Measurements from ENCODE around the gene MAPK10.

The MAPK10 gene

DNA sequence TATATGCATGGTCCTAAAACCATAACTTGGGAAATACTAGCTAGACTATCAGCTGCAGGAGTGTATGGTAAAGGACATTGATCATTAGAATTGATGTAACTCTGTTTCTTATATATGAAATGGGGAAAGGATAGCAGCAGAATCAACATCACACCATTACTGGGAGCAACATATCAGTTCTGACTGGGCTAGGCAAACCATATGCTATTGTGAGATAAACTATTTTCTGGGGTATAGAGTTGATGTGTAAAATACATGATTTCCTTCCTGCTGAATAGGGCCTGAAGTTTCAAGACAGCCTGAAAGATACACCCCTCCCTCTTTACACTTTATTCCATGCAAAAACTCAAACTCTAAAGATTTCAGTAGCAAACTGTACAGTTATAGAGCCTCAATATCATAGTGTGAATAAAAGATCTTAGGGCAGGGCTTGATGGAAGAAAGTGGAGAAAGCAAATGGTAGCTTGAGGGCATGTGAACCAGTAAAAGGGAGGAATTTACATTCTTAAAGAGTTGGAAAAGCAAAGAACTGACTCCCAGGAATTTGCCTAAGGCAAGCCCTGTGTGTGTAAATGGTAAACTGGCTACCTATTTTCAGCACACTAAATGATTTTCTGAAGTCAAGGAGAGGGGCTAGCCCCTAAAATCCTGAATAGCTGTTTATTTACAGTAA lies 404.1 kb downstream of the MAPK10 start:
- H3K36me3 ChIP-seq (ENCODE audit: insufficient read depth): no peaks in the 10 kb centered on the region
- H3K9ac ChIP-seq: no peak overlapping the region
- no peaks in the 10 kb centered on the region for H4K20me1 ChIP-seq (ENCODE audit: insufficient read depth)
- H2AFZ ChIP-seq (ENCODE audit: low read depth): no peak overlapping the region
- H3K4me1 ChIP-seq (ENCODE audit: low read depth, poor library complexity, severe bottlenecking): no peaks in the 10 kb centered on the region
- H3K27me3 ChIP-seq (ENCODE audit: insufficient read depth, low read depth): no peaks in the 10 kb centered on the region
- H3K4me2 ChIP-seq: no peak overlapping the region
- H3K27ac ChIP-seq: no peak overlapping the region
- H3K4me3 ChIP-seq (IDR thresholded peaks at IDR 0.05; ENCODE audit: insufficient read depth, low read depth, low read length): no peak overlapping the region
- TF ChIP-seq, protein P1, sequence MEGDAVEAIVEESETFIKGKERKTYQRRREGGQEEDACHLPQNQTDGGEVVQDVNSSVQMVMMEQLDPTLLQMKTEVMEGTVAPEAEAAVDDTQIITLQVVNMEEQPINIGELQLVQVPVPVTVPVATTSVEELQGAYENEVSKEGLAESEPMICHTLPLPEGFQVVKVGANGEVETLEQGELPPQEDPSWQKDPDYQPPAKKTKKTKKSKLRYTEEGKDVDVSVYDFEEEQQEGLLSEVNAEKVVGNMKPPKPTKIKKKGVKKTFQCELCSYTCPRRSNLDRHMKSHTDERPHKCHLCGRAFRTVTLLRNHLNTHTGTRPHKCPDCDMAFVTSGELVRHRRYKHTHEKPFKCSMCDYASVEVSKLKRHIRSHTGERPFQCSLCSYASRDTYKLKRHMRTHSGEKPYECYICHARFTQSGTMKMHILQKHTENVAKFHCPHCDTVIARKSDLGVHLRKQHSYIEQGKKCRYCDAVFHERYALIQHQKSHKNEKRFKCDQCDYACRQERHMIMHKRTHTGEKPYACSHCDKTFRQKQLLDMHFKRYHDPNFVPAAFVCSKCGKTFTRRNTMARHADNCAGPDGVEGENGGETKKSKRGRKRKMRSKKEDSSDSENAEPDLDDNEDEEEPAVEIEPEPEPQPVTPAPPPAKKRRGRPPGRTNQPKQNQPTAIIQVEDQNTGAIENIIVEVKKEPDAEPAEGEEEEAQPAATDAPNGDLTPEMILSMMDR (conservative IDR thresholded peaks at IDR 0.05; ENCODE audit: low read depth, low read length): no peak
- no peaks in the 10 kb centered on the region for H3K79me2 ChIP-seq (ENCODE audit: insufficient read depth, low read depth)

DNA sequence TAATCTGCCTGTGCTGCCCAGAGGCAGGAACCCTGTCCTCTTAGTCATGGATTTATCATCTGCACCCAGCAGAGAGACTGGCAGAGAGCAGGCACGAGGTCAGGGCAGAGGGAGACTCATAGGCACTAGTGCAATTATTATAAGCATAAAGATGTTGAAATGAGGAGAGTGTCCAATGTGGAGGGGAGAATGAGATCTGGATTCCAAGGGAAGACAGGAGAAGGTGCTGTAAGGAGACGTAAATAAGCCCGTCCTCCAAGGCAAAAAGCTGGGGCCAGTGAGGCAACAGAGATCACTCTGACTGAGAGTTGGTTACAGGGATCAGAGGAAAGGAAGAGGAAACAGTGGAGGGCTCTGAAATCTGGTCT lies 406.2 kb downstream of the MAPK10 start:
- no peaks in the 10 kb centered on the region for H3K27me3 ChIP-seq (ENCODE audit: insufficient read depth, low read depth)
- H3K4me2 ChIP-seq: no peak overlapping the region
- no peaks in the 10 kb centered on the region for H3K79me2 ChIP-seq (ENCODE audit: insufficient read depth, low read depth)
- H3K27ac ChIP-seq: no peak overlapping the region
- TF ChIP-seq, protein P1 (conservative IDR thresholded peaks at IDR 0.05; ENCODE audit: low read depth, low read length): no peak
- H3K36me3 ChIP-seq (ENCODE audit: insufficient read depth): no peaks in the 10 kb centered on the region
- no peak overlapping the region for H3K4me3 ChIP-seq (IDR thresholded peaks at IDR 0.05; ENCODE audit: insufficient read depth, low read depth, low read length)
- H3K9ac ChIP-seq: no peak overlapping the region
- no peaks in the 10 kb centered on the region for H4K20me1 ChIP-seq (ENCODE audit: insufficient read depth)
- H3K4me1 ChIP-seq (ENCODE audit: low read depth, poor library complexity, severe bottlenecking): no peaks in the 10 kb centered on the region
- H2AFZ ChIP-seq (ENCODE audit: low read depth): no peak overlapping the region

DNA sequence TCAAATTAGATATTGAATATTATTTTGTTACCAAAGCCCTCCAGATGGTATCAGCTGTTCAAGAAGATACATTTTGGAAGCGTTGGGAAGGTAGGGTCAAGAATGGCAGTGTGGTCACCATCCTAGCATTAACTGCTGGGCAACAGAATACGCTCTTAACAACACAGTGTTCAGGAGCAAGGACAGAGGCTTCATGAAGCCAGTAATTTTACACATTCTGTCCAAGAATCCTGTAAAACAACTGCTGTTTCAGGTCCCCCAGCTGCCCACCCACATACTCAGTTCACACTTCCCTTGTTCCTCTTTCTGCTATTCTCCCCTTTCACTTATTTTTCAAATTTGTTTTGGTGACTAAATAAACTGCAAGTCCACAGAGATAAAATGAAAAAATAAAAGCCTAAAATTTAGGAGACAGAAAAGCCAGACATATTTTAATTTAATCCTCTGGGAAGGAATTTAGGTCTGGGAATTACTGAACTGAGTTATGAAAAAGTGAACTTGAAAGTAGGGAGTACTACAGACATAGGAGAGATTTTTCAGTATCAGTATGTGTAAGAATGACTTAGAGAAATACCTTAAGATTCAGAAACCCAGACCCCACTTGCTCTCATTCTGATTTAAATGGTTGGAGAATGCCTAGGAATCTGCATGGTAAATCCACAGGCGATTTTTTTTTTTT lies 406.7 kb downstream of the MAPK10 start:
- no peaks in the 10 kb centered on the region for H3K27me3 ChIP-seq (ENCODE audit: insufficient read depth, low read depth)
- H2AFZ ChIP-seq (ENCODE audit: low read depth): no peak overlapping the region
- no peak overlapping the region for H3K27ac ChIP-seq
- H3K9ac ChIP-seq: no peak overlapping the region
- no peaks in the 10 kb centered on the region for H3K79me2 ChIP-seq (ENCODE audit: insufficient read depth, low read depth)
- TF ChIP-seq, protein P1 (conservative IDR thresholded peaks at IDR 0.05; ENCODE audit: low read depth, low read length): no peak
- no peaks in the 10 kb centered on the region for H3K4me1 ChIP-seq (ENCODE audit: low read depth, poor library complexity, severe bottlenecking)
- H3K36me3 ChIP-seq (ENCODE audit: insufficient read depth): no peaks in the 10 kb centered on the region
- H4K20me1 ChIP-seq (ENCODE audit: insufficient read depth): no peaks in the 10 kb centered on the region
- no peak overlapping the region for H3K4me3 ChIP-seq (IDR thresholded peaks at IDR 0.05; ENCODE audit: insufficient read depth, low read depth, low read length)
- no peak overlapping the region for H3K4me2 ChIP-seq

DNA sequence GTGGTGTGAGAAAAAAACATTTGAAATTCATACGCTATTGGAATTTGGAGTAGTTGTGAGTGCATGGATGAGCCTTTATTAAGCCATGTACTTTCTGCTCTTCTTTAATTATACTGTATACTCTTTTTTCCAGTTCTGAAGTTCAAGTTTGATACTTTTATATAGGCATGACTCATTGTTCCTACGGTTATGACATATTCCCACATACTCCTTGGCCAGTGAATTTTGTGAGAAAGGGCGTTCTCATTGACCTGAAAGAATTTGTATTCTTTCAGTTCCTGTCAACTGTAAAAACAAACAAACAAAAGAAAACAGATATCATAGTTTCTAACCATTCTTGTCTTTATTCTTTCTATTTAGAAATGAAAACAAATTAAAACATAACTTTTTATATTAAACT lies 407.3 kb downstream of the MAPK10 start:
- TF ChIP-seq, protein P1 (conservative IDR thresholded peaks at IDR 0.05; ENCODE audit: low read depth, low read length): no peak
- Histone ChIP-seq H3K36me3 (ENCODE audit: insufficient read depth) (no peaks in the 10 kb centered on the region), H3K4me1 (ENCODE audit: low read depth, poor library complexity, severe bottlenecking) (no peaks in the 10 kb centered on the region), H3K27me3 (ENCODE audit: insufficient read depth, low read depth) (no peaks in the 10 kb centered on the region), H3K27ac (no peak overlapping the region), H3K4me3 (IDR thresholded peaks at IDR 0.05; ENCODE audit: insufficient read depth, low read depth, low read length) (no peak overlapping the region), H4K20me1 (ENCODE audit: insufficient read depth) (no peaks in the 10 kb centered on the region), H3K4me2 (no peak overlapping the region), H3K9ac (no peak overlapping the region), H3K79me2 (ENCODE audit: insufficient read depth, low read depth) (no peaks in the 10 kb centered on the region), H2AFZ (ENCODE audit: low read depth) (no peak overlapping the region)
